HepG2 (cell line): Measurements from ENCODE around the gene KAT6B. TPM values are rescaled to one million over a fixed set of nuclear protein-coding genes. Genes with fewer than 3 reads are reported as not detected.
A peak's percentile ranks its signal among the peaks of the same experiment; 100 is the strongest.

Source experiments
- E2F1 ChIP-seq: sonication (generic); formaldehyde crosslinking; IDR thresholded peaks from 2 replicates; pipeline ENCODE4 v1.5.0; 2020; ENCODE audit warnings: missing genetic modification reagents
- MYPOP ChIP-seq: sonication (generic); formaldehyde crosslinking; IDR thresholded peaks from 2 replicates; pipeline ENCODE4 v1.8.1; 2023; ENCODE audit warnings: mild to moderate bottlenecking, moderate library complexity, missing genetic modification reagents
- NR3C1 ChIP-seq: sonication (generic); formaldehyde crosslinking; IDR thresholded peaks from 2 replicates; pipeline ENCODE4 v1.4.0; 2020; ENCODE audit warnings: missing genetic modification reagents
- PAF1 ChIP-seq: IDR thresholded peaks from 2 replicates; pipeline ENCODE4 v1.6.1; 2016; ENCODE audit warnings: missing genetic modification reagents, missing compliant biosample characterization
- SMARCC2 ChIP-seq: fragments of 450-650 bp; IDR thresholded peaks from 2 replicates; pipeline ENCODE4 v1.6.1; 2017; ENCODE audit warnings: antibody characterized with exemption, mild to moderate bottlenecking
- YEATS2 ChIP-seq: sonication (generic); formaldehyde crosslinking; IDR thresholded peaks from 2 replicates; pipeline ENCODE4 v1.4.0; 2020; ENCODE audit warnings: missing genetic modification reagents, borderline replicate concordance
- ZNF10 ChIP-seq: sonication (generic); formaldehyde crosslinking; IDR thresholded peaks from 2 replicates; pipeline ENCODE4 v1.4.0; 2020; ENCODE audit warnings: mild to moderate bottlenecking, low read depth, missing genetic modification reagents, borderline replicate concordance
- ZNF569 ChIP-seq: sonication (generic); formaldehyde crosslinking; IDR thresholded peaks from 2 replicates; pipeline ENCODE4 v1.5.0; 2020; ENCODE audit warnings: mild to moderate bottlenecking, missing genetic modification reagents, moderate library complexity, borderline replicate concordance
- ZZZ3 ChIP-seq: sonication (generic); formaldehyde crosslinking; IDR thresholded peaks from 2 replicates; pipeline ENCODE4 v1.4.0; 2020; ENCODE audit warnings: missing genetic modification reagents, mild to moderate bottlenecking, borderline replicate concordance
- polyA plus RNA-seq, 8 experiments: library from polyadenylated mRNA; depleted of rRNA in 3 of 8; stranded (reverse) in 7 of 8; unstranded in 1 of 8; fragments of >200 nt; fragmentation: Illumina TruSeq in 4 of 8; extraction: Trizol in 4 of 8; gene quantifications; 2 replicates each; pipeline versions ENCODE4 v1.2.1 to v1.2.3, GENCODE V29; 2011 to 2016; ENCODE audit warnings: low read depth in 4 of 8, missing spikeins in 1 of 8, mixed read lengths in 1 of 8; ENCODE audit not compliant: insufficient read depth in 1 of 8
- total RNA-seq, 5 experiments: library from RNA; depleted of rRNA; stranded (reverse); fragments of >200 nt; fragmentation: Illumina TruSeq; extraction: Trizol; gene quantifications; 2 replicates each; pipeline ENCODE4 v1.2.3, GENCODE V29; 2016; ENCODE audit warnings: low read depth in 1 of 5
- TF ChIP-seq, protein P1 (sequence below): sonication (generic); formaldehyde crosslinking; IDR thresholded peaks from 2 replicates; pipeline ENCODE4 v1.4.0; 2020; ENCODE audit warnings: mild to moderate bottlenecking, missing genetic modification reagents, borderline replicate concordance
- TF ChIP-seq, protein P2 (sequence below): IDR thresholded peaks from 2 replicates; pipeline ENCODE4 v1.6.1; 2016; ENCODE audit warnings: low read depth, control low read depth
- TF ChIP-seq, protein P3 (sequence below): sonication (generic); formaldehyde crosslinking; IDR thresholded peaks from 2 replicates; pipeline ENCODE4 v1.5.1; 2020; ENCODE audit warnings: mild to moderate bottlenecking, missing genetic modification reagents, borderline replicate concordance

KAT6B gene
- total and polyA plus RNA-seq, 2 of the 13 experiments (the other 11 are each of a cell fraction or from before 2014, with no cell fraction given), result 3.0 to 9.5 TPM

- TF ChIP-seq MYPOP (no peak), SMARCC2 (no peak), E2F1 (CRISPR knock-in tag) (no peak), ZNF10 (no peak), ZNF569 (CRISPR knock-in tag) (no peak), ZZZ3 (CRISPR knock-in tag) (no peak), NR3C1 (CRISPR knock-in tag) (no peak), PAF1 (CRISPR knock-in tag) (no peak), YEATS2 (CRISPR knock-in tag) (no peak)
- TF ChIP-seq, protein P1, sequence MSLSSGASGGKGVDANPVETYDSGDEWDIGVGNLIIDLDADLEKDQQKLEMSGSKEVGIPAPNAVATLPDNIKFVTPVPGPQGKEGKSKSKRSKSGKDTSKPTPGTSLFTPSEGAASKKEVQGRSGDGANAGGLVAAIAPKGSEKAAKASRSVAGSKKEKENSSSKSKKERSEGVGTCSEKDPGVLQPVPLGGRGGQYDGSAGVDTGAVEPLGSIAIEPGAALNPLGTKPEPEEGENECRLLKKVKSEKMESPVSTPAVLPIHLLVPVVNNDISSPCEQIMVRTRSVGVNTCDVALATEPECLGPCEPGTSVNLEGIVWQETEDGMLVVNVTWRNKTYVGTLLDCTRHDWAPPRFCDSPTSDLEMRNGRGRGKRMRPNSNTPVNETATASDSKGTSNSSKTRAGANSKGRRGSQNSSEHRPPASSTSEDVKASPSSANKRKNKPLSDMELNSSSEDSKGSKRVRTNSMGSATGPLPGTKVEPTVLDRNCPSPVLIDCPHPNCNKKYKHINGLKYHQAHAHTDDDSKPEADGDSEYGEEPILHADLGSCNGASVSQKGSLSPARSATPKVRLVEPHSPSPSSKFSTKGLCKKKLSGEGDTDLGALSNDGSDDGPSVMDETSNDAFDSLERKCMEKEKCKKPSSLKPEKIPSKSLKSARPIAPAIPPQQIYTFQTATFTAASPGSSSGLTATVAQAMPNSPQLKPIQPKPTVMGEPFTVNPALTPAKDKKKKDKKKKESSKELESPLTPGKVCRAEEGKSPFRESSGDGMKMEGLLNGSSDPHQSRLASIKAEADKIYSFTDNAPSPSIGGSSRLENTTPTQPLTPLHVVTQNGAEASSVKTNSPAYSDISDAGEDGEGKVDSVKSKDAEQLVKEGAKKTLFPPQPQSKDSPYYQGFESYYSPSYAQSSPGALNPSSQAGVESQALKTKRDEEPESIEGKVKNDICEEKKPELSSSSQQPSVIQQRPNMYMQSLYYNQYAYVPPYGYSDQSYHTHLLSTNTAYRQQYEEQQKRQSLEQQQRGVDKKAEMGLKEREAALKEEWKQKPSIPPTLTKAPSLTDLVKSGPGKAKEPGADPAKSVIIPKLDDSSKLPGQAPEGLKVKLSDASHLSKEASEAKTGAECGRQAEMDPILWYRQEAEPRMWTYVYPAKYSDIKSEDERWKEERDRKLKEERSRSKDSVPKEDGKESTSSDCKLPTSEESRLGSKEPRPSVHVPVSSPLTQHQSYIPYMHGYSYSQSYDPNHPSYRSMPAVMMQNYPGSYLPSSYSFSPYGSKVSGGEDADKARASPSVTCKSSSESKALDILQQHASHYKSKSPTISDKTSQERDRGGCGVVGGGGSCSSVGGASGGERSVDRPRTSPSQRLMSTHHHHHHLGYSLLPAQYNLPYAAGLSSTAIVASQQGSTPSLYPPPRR, result peak; percentile 60; the same call in 1 of the 2 replicates
- TF ChIP-seq, protein P2, sequence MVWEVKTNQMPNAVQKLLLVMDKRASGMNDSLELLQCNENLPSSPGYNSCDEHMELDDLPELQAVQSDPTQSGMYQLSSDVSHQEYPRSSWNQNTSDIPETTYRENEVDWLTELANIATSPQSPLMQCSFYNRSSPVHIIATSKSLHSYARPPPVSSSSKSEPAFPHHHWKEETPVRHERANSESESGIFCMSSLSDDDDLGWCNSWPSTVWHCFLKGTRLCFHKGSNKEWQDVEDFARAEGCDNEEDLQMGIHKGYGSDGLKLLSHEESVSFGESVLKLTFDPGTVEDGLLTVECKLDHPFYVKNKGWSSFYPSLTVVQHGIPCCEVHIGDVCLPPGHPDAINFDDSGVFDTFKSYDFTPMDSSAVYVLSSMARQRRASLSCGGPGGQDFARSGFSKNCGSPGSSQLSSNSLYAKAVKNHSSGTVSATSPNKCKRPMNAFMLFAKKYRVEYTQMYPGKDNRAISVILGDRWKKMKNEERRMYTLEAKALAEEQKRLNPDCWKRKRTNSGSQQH, result 0 out of 2 replicates have a peak, but pooled peaks have one; percentile 33
- TF ChIP-seq, protein P3, sequence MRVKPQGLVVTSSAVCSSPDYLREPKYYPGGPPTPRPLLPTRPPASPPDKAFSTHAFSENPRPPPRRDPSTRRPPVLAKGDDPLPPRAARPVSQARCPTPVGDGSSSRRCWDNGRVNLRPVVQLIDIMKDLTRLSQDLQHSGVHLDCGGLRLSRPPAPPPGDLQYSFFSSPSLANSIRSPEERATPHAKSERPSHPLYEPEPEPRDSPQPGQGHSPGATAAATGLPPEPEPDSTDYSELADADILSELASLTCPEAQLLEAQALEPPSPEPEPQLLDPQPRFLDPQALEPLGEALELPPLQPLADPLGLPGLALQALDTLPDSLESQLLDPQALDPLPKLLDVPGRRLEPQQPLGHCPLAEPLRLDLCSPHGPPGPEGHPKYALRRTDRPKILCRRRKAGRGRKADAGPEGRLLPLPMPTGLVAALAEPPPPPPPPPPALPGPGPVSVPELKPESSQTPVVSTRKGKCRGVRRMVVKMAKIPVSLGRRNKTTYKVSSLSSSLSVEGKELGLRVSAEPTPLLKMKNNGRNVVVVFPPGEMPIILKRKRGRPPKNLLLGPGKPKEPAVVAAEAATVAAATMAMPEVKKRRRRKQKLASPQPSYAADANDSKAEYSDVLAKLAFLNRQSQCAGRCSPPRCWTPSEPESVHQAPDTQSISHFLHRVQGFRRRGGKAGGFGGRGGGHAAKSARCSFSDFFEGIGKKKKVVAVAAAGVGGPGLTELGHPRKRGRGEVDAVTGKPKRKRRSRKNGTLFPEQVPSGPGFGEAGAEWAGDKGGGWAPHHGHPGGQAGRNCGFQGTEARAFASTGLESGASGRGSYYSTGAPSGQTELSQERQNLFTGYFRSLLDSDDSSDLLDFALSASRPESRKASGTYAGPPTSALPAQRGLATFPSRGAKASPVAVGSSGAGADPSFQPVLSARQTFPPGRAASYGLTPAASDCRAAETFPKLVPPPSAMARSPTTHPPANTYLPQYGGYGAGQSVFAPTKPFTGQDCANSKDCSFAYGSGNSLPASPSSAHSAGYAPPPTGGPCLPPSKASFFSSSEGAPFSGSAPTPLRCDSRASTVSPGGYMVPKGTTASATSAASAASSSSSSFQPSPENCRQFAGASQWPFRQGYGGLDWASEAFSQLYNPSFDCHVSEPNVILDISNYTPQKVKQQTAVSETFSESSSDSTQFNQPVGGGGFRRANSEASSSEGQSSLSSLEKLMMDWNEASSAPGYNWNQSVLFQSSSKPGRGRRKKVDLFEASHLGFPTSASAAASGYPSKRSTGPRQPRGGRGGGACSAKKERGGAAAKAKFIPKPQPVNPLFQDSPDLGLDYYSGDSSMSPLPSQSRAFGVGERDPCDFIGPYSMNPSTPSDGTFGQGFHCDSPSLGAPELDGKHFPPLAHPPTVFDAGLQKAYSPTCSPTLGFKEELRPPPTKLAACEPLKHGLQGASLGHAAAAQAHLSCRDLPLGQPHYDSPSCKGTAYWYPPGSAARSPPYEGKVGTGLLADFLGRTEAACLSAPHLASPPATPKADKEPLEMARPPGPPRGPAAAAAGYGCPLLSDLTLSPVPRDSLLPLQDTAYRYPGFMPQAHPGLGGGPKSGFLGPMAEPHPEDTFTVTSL (CRISPR knock-in tag), result no peak
Observed at GRCh38 chr10:74826142-74827044, at the start of gene KAT6B (continued).
